Upper lobe of right lung (tissue), 1 donor: Measurements from ENCODE around the gene CEP72. TPM values are rescaled to one million over a fixed set of nuclear protein-coding genes. Genes with fewer than 3 reads are reported as not detected.
A peak's percentile ranks its signal among the peaks of the same experiment; 100 is the strongest.

Source experiments
- ATAC-seq: fragments of 200-7000 bp; cut with Tn5 transposase; one replicate; pipeline ENCODE4 v1.9.1; 2020; ENCODE audit warnings: mild to moderate bottlenecking, moderate library complexity
- DNase-seq: peaks from one replicate; pipeline ENCODE4 v3.0.0-alpha.2; 2020
- H3K27ac ChIP-seq: fragments of 200-600 bp; one replicate; pipeline ENCODE4 v1.8.0; 2022
- H3K27me3 ChIP-seq: fragments of 200-600 bp; one replicate; pipeline ENCODE4 v1.8.0; 2022; ENCODE audit warnings: mild to moderate bottlenecking
- H3K36me3 ChIP-seq: fragments of 200-600 bp; one replicate; pipeline ENCODE4 v1.8.0; 2022
- H3K4me1 ChIP-seq: fragments of 200-600 bp; one replicate; pipeline ENCODE4 v1.8.0; 2022
- H3K4me3 ChIP-seq: fragments of 200-600 bp; one replicate; pipeline ENCODE4 v1.8.0; 2022; ENCODE audit warnings: mild to moderate bottlenecking
- H3K9me3 ChIP-seq: fragments of 200-600 bp; one replicate; pipeline ENCODE4 v1.8.0; 2022
- CTCF ChIP-seq: fragments of 200-600 bp; IDR thresholded peaks from one replicate; pipeline ENCODE4 v1.8.0; 2022; ENCODE audit warnings: antibody characterized with exemption
- intact Hi-C: fragments of 100-400 bp; cut with DNase I; formaldehyde crosslinking; loops from one replicate; pipeline ENCODE4 v1.11.0; 2022
- total RNA-seq: library from RNA; stranded (reverse); fragmentation: NEBNext Ultra II Directional; extraction: Animal tissue kit (Norgen Biotek cat#: 25700); gene quantifications from one replicate; pipeline ENCODE4 v1.2.1, GENCODE V29; 2021
- donor health status: DM: no; HTN: yes; CAD: no; lungs with severe emphysema.

The CEP72 gene
- total RNA-seq, 1 donor from 2014 or later: 13.2 TPM

GRCh38 chr5:582936-583635 is 29.1 kb upstream of the CEP72 start:
- no peaks in the 10 kb centered on the region for H3K36me3 ChIP-seq
- no peak overlapping the region for H3K27ac ChIP-seq
- peak; percentile 42 for DNase-seq
- TF ChIP-seq CTCF: no peak
- H3K9me3 ChIP-seq: no peaks in the 10 kb centered on the region
- no peak overlapping the region for H3K4me3 ChIP-seq
- H3K27me3 ChIP-seq: peaks cover 49% of the 10 kb centered on the region
- no peak for ATAC-seq
- no peaks in the 10 kb centered on the region for H3K4me1 ChIP-seq
- intact Hi-C loops: no loop called here

GRCh38 chr5:583645-584044 is 28.5 kb upstream of the CEP72 start:
- ATAC-seq (no peak), DNase-seq (peak; percentile 16)
- H3K36me3 ChIP-seq: no peaks in the 10 kb centered on the region
- no peaks in the 10 kb centered on the region for H3K9me3 ChIP-seq
- no peak for TF ChIP-seq CTCF
- H3K27me3 ChIP-seq: peaks cover 44% of the 10 kb centered on the region
- no peaks in the 10 kb centered on the region for H3K4me1 ChIP-seq
- intact Hi-C loops: no loop called here
- no peak overlapping the region for H3K27ac ChIP-seq
- no peak overlapping the region for H3K4me3 ChIP-seq

GRCh38 chr5:584216-584615 is 27.9 kb upstream of the CEP72 start:
- peak; percentile 21 for DNase-seq

GRCh38 chr5:584846-585245 is 27.3 kb upstream of the CEP72 start:
- Histone ChIP-seq H3K4me1 (no peaks in the 10 kb centered on the region), H3K4me3 (no peak overlapping the region), H3K27ac (no peak overlapping the region), H3K36me3 (no peaks in the 10 kb centered on the region), H3K9me3 (no peaks in the 10 kb centered on the region), H3K27me3 (peaks cover 36% of the 10 kb centered on the region)
- intact Hi-C loops: no loop called here
- DNase-seq (peak; percentile 31), ATAC-seq (no peak)
- TF ChIP-seq CTCF: no peak

More at GRCh38 chr5:584216-584615, 27.9 kb upstream of the CEP72 start:
- no peaks in the 10 kb centered on the region for H3K9me3 ChIP-seq
- H3K4me3 ChIP-seq: no peak overlapping the region
- ATAC-seq: no peak
- peaks cover 42% of the 10 kb centered on the region for H3K27me3 ChIP-seq
- TF ChIP-seq CTCF: no peak
- H3K4me1 ChIP-seq: no peaks in the 10 kb centered on the region
- intact Hi-C loops: no loop called here
- H3K36me3 ChIP-seq: no peaks in the 10 kb centered on the region
- no peak overlapping the region for H3K27ac ChIP-seq

- no peak for TF ChIP-seq CTCF
- Histone ChIP-seq H3K9me3 (no peaks in the 10 kb centered on the region), H3K4me1 (no peaks in the 10 kb centered on the region), H3K27ac (no peak overlapping the region), H3K27me3 (peaks cover 28% of the 10 kb centered on the region), H3K4me3 (no peak overlapping the region), H3K36me3 (no peaks in the 10 kb centered on the region)
- intact Hi-C loops: no loop called here
- DNase-seq (peak; percentile 28), ATAC-seq (no peak)
Observed at GRCh38 chr5:585556-585955, 26.6 kb upstream of the CEP72 start.
